Measurements from ENCODE around the gene WNK1.
"Not testable (repeated sequence)": the region's sequence is repeated elsewhere in the genome, so short reads cannot be mapped to it uniquely, and the experiment has no call there.

The WNK1 gene

GRCh38 chr12:779745-780734 lies 27.7 kb downstream of the WNK1 start:
- no peak for DNase-seq (ENCODE audit: low read depth in 3 of 3)

GRCh38 chr12:780750-781379 lies 28.5 kb downstream of the WNK1 start:
- no peak for DNase-seq (ENCODE audit: low read depth in 3 of 3)

- DNase-seq (ENCODE audit: low read depth in 3 of 3), result no peak
These were observed 33.3 kb downstream of the WNK1 start for GRCh38 chr12:785706-786105.

- no peak for DNase-seq (ENCODE audit: low read depth in 3 of 3)
These were observed 35.9 kb downstream of the WNK1 start for GRCh38 chr12:788288-788687.

GRCh38 chr12:788762-789161 lies 36.4 kb downstream of the WNK1 start:
- DNase-seq (ENCODE audit: low read depth in 3 of 3), result not testable (repeated sequence)

- DNase-seq (ENCODE audit: low read depth in 3 of 3), result no peak
These were observed 37.6 kb downstream of the WNK1 start for GRCh38 chr12:789852-790563.

GRCh38 chr12:790608-791007 lies 38.2 kb downstream of the WNK1 start:
- no peak for DNase-seq (ENCODE audit: low read depth in 3 of 3)

GRCh38 chr12:793037-793436 lies 40.7 kb downstream of the WNK1 start:
- DNase-seq (ENCODE audit: low read depth in 3 of 3), result no peak

- no peak for DNase-seq (ENCODE audit: low read depth in 3 of 3)
These were observed 41.3 kb downstream of the WNK1 start for GRCh38 chr12:793711-794110.

- DNase-seq (ENCODE audit: low read depth in 3 of 3), result peak; percentile 56 to 73 (median 68)
These were observed 42.9 kb downstream of the WNK1 start for GRCh38 chr12:795305-795704.

- no peak for DNase-seq (ENCODE audit: low read depth in 3 of 3)
These were observed 48.0 kb downstream of the WNK1 start for GRCh38 chr12:800401-800800.

GRCh38 chr12:802242-803120 lies 50.1 kb downstream of the WNK1 start:
- DNase-seq (ENCODE audit: low read depth in 3 of 3), result no peak

GRCh38 chr12:805022-805632 lies 52.7 kb downstream of the WNK1 start:
- DNase-seq (ENCODE audit: low read depth in 3 of 3), result no peak

- no peak for DNase-seq (ENCODE audit: low read depth in 3 of 3)
These were observed 53.9 kb downstream of the WNK1 start for GRCh38 chr12:806200-806791.

- no peak for DNase-seq (ENCODE audit: low read depth in 3 of 3)
These were observed 54.8 kb downstream of the WNK1 start for GRCh38 chr12:807041-807735.

- DNase-seq (ENCODE audit: low read depth in 3 of 3), result no peak
These were observed 57.7 kb downstream of the WNK1 start for GRCh38 chr12:810116-810515.

GRCh38 chr12:810671-811415 lies 58.5 kb downstream of the WNK1 start:
- DNase-seq (ENCODE audit: low read depth in 3 of 3), result peak in 1 of 3 experiments; percentile 61

- DNase-seq (ENCODE audit: low read depth in 3 of 3), result no peak
These were observed 60.6 kb downstream of the WNK1 start for GRCh38 chr12:812950-813349.

- not testable (repeated sequence) for DNase-seq (ENCODE audit: low read depth in 3 of 3)
These were observed 65.1 kb downstream of the WNK1 start for GRCh38 chr12:817456-817855.

All from stimulated activated CD4-positive, alpha-beta T cell treated with anti-CD3 and anti-CD28 coated beads, TNF-alpha, amount 100 ng/mL, for 24 hours (primary cell).